Fibroblast of pulmonary artery (primary cell): ENCODE results near the gene AIMP1.
A peak's percentile ranks its signal among the peaks of the same experiment; 100 is the strongest.
"Not testable (repeated sequence)": the region's sequence is repeated elsewhere in the genome, so short reads cannot be mapped to it uniquely, and the experiment has no call there.

ENCODE experiments used
- DNase-seq: peaks from one replicate; pipeline ENCODE4 v3.0.0-alpha.2; 2010; ENCODE audit warnings: low read depth
- H3K4me3 ChIP-seq: replicated peaks from 2 replicates; pipeline ENCODE4 v1.5.1; 2011; ENCODE audit warnings: low read depth, mild to moderate bottlenecking, control low read depth, low read length, moderate library complexity
- TF ChIP-seq, protein P1 (sequence below): IDR thresholded peaks from 2 replicates; pipeline ENCODE4 v1.5.1; 2011; ENCODE audit warnings: mild to moderate bottlenecking, control low read depth, low read length, inconsistent platforms; ENCODE audit errors: missing control alignments

AIMP1 gene

GRCh38 chr4:106316773-106317409 is 541 bp downstream of the AIMP1 start:
- DNase-seq = peak; percentile 6
- peak overlapping the region; percentile 73 for H3K4me3 ChIP-seq
- TF ChIP-seq, protein P1, sequence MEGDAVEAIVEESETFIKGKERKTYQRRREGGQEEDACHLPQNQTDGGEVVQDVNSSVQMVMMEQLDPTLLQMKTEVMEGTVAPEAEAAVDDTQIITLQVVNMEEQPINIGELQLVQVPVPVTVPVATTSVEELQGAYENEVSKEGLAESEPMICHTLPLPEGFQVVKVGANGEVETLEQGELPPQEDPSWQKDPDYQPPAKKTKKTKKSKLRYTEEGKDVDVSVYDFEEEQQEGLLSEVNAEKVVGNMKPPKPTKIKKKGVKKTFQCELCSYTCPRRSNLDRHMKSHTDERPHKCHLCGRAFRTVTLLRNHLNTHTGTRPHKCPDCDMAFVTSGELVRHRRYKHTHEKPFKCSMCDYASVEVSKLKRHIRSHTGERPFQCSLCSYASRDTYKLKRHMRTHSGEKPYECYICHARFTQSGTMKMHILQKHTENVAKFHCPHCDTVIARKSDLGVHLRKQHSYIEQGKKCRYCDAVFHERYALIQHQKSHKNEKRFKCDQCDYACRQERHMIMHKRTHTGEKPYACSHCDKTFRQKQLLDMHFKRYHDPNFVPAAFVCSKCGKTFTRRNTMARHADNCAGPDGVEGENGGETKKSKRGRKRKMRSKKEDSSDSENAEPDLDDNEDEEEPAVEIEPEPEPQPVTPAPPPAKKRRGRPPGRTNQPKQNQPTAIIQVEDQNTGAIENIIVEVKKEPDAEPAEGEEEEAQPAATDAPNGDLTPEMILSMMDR = no peak

DNA sequence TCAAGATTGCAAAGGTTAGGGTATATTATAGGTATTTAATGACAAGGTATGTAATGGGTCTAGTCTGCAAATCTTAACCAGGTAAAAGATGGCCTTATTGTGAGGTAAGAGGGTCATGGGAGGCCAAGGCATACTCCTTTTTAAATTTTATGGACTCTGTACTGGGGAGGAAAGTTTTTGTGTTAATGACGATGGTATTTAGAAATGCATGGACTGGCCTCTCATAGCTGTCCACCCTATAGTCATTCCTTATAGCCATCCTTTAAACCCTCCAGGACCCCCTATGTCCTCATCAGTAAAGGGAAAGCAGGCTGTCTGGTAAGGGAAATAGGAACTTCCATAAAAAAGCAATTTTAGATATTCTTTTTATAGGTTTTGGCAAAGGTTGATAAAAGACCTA is 1.5 kb downstream of the AIMP1 start:
- TF ChIP-seq, protein P1 = no peak
- H3K4me3 ChIP-seq = peak overlapping the region; percentile 73
- no peak for DNase-seq

- H3K4me3 ChIP-seq = no peak overlapping the region
- no peak for DNase-seq
- TF ChIP-seq, protein P1 = no peak
Measured at GRCh38 chr4:106318511-106318910, 2.2 kb downstream of the AIMP1 start.

DNA sequence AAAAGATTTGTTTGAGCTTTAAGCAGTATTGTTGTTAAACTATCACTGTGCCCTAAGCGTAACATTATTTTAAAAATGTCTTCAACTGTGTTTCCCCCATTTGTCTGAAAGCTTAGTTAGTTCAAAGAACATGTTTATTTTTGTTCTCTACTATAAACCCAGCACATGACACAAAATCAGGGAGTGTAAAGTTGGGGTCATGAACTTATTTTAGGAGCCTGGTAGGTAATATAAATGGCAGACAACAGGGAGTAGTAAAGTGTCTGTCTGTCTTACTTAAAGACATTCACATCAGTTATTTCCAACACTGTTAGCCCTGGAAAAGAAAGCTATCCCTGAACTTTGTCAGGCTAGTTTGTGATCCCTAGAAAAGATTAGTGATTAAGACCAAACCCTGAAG is 3.9 kb downstream of the AIMP1 start:
- TF ChIP-seq, protein P1 = no peak
- no peak for DNase-seq
- H3K4me3 ChIP-seq = no peak overlapping the region

GRCh38 chr4:106321168-106321567 is 4.8 kb downstream of the AIMP1 start:
- H3K4me3 ChIP-seq, DNase-seq: not testable (repeated sequence)

DNA sequence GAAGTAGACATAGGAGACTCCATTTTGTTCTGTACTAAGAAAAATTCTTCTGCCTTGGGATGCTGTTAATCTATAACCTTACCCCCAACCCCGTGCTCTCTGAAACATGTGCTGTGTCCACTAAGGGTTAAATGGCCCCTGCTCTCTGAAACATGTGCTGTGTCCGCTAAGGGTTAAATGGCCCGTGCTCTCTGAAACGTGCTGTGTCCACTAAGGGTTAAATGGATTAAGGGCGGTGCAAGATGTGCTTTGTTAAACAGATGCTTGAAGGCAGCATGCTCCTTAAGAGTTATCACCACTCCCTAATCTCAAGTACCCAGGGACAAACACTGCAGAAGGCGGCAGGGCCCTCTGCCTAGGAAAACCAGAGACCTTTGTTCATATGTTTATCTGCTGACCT is 5.5 kb downstream of the AIMP1 start:
- not testable (repeated sequence) for DNase-seq, H3K4me3 ChIP-seq

GRCh38 chr4:106323119-106323518 is 6.8 kb downstream of the AIMP1 start:
- no peak for DNase-seq
- H3K4me3 ChIP-seq = no peak overlapping the region
- TF ChIP-seq, protein P1 = no peak

DNA sequence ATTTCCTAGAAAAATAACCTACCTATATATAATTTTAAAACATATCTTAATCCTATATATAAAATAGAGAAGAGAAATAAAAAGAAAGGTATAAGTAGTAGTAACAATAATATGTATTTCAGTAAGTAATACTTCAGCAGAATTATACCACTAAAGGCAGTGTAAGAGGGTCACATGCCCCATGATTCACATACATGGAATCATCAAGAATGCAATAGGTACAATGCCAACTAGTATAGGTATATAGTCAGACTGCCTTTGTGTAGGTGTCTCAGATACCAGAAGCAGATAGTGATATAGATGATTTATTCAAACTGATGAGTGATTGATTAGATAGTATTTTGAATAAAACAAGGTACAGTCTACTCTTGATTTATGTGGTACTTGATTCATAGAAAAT is 9.4 kb downstream of the AIMP1 start:
- H3K4me3 ChIP-seq = no peak overlapping the region
- TF ChIP-seq, protein P1 = no peak
- DNase-seq = no peak
